Right kidney (tissue), 1 donor: Measurements from ENCODE around the gene LRRC39.

ENCODE experiments used
- DNase-seq: peaks from one replicate; pipeline ENCODE4 v3.0.0-alpha.2; 2016

LRRC39 gene

DNA sequence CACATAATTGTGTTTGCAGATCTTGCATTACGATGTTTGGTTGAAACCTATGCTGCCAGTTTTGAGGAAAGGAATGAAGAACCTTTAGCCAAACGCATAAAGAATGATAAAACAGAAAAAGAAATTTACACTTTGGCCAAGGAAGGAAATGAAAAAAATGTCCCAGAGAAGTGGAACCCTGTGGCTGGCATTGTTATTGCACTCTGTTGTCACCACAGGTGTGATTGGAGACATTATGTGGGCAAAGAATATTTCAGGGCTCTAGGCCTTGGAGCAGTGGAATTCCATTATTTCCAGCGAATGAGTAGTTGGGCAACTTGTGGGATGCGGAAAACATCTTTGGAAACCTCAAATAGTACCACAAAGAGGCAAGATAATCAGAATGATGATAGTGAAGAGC is 30.2 kb downstream of the LRRC39 start:
- DNase-seq, result no peak

DNA sequence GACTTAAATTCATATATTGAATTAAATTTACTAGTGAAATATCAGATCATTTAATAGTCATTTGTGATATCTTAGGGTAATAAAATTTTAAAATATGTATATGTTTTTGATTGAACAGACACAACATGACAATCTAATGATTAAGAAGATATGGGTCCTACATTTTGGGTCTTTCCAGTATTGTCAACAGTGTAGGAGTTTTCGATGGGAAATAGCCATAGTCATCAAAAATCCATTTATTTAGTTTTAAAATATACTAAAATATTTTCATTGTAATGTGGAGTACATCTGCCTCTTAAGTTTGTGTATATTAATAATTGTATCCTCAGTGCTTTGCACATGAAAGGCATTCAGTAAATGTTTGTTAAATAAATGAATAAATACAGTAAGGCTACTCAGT is 31.1 kb downstream of the LRRC39 start:
- DNase-seq, result no peak

DNA sequence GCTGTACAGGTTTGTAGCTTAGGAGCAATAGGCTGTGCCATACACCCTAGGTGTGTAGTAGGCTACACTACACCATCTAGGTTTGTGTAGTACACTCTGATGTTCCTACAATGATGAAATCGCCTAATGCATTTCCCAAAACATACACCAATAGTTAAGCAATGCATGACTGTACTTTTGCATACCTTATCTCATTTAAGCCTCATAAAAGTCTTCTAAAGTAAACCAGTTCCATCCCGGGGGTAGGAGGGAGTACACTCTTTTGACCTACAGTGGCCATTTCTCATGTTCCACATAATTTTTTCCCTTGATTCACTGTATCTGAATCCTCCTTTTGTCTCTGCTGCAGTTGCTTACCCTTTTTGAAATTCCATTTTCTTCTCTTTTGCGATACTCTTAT is 32.9 kb downstream of the LRRC39 start:
- no peak for DNase-seq

DNA sequence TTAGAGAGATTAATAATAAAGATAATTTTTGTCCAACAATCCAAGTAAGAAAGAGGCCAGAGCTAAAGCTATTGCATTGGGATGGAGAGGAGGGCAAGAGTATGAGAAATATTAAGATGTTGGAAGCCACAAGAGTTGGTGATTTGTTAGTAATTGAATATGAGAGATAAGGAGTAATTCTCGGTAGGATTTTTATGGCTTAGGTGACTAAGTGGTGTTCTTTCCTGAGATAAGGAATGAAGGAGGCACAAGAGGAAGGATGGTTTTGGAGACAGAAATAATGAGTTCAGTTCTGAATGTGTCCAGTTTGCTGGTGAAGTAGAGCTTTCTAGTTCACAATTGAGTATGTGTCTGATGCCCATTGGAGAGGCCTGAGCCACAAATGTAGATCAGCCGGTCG is 35.7 kb downstream of the LRRC39 start:
- DNase-seq, result no peak

DNA sequence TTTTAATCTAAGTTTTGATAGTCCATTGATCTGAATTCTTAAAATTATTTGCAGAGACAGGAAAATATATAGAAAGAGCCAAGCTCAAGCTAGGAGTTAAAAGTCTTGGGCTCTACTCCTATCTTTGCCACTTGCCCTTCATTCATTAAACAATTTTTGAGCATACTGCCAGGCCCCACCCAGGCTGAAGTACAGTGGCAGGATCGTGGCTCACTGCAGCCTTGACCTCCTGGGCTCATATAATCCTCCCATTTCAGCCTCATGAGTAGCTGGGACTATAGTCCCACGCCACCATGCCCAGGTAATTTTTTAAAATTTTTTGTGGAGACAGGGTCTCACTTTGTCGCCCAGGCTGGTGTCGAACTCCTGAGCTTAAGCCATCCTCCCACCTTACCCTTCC is 36.9 kb downstream of the LRRC39 start:
- DNase-seq, result no peak

DNA sequence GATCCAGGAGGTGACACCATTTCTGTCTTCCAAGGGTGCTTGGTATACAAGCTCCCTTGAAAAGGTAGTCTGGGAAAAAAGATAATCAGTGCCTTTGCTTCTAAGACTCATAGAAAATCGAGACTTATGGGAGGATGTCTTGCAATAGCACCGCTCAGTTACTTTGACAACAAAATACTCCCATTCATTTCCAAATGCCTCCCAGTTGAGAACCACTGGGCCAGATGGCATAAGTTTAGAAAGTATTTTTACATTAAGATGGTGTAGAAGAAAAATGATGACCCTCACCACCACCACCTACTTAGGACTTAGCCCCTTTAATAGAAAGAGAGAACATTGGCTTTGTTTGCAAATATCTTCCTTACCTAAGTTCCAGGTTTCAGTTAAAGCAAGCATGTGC is 40.5 kb downstream of the LRRC39 start:
- DNase-seq, result no peak

DNA sequence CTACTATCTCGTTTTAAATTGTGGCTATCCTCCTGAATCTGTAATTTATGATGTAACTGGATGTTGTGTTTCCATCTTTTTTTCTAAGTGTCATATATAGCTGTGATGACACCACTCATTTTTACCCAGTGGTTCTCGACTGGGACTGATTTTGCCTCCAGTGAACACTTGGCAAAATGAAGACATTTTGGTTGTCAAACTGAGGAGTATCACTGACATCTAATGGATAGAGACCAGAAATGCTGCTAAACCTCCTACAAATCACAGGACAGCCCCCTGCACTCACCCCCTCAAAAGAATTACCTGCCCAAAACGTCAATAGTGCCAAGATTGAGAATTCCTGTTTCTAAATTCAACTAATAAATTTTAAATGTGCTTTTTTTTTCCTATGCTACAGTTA is 43.2 kb downstream of the LRRC39 start:
- DNase-seq, result no peak

DNA sequence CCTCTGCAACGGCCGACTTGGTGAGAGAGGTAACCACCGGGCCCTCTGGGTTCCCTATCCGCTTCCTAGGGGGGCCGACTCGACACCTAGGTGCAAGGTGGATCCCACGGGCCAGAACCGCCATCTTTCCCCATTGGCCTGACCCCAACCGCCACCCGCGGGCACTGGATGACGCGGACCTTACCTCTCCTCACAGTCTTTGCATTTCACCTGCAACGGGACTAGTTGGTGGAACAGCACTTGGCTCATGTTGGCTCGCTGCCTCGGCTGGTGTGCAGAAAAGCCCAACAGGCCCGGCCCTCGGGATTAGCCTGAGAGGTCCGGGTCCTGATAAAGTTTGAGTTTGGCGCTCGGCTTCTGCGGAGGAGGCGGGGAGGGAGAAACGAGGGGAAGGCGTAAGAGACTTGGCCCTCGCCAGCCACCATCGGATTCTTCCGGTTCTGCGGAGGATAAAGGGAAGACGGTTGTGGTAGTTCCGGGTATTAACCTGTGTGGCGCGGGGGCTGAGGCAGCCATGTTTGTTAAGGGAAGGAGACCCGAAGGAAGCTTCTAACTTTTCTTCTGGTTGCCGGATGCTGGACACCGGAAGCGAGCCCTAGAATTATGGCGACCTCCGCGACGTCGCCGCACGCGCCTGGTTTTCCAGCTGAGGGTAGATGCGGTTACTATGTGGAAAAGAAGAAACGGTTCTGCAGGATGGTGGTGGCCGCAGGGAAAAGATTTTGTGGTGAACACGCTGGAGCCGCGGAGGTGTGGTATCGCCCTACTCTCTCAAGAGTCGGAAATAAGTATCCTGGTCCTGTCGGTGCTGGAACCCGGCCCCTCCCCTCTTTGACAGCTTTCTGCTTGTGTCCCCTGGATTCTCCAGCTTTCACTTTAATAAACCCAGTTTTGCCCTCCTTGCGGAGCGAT is 45.2 kb downstream of the LRRC39 start, which contains the start of the genes SASS6 and TRMT13:
TSS of gene SASS6 (minus strand) at position 365 of the 912 bp plus-strand sequence. CDS start at position 249, 116 bp downstream.
TSS of gene TRMT13 (plus strand) at position 598 of the 912 bp plus-strand sequence. CDS start at position 604, 6 bp downstream.
- DNase-seq, result peak; percentile 89

DNA sequence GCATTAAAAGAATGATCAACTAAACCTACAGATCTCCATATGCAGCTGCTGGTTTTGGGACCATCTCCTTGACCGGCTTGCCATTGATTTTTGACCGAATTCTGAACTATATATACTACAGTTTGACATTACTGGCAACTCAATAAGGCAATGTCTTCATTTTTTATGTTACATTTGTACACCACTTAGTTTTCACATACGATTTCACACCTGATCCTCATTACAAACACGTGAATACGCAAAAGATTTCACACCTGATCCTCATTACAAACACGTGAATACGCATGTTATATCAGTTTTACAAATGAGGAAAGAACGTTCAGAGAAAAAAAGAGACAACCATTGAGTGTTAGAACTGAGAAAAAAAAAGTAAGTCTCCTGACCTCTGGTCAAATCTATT is 46.4 kb downstream of the LRRC39 start:
- DNase-seq, result no peak

DNA sequence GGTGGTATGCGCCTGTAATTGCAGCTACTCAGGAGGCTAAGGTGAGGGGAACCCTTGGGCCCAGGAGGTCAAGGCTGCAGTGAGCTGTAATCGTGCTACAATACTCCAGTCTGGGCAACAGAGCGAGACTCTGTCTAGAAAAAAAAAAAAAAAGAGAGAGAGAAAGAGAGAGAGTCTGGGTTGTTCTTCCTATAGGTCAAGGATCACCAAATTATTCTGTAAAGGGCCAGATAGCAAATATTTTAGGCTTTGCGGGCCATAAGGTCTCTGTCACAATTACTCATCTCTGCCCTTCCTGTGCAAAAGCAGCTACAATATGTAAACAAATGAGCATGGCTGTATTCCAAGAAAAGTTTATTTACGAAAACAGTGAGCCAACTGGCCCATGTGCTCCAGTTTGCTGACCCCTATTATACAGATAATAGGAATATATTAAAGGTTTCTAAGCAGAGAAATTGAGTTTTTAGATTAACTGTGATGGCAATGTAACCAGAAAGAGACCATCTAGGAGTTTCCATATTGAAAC is 47.4 kb downstream of the LRRC39 start:
- DNase-seq, result no peak

DNA sequence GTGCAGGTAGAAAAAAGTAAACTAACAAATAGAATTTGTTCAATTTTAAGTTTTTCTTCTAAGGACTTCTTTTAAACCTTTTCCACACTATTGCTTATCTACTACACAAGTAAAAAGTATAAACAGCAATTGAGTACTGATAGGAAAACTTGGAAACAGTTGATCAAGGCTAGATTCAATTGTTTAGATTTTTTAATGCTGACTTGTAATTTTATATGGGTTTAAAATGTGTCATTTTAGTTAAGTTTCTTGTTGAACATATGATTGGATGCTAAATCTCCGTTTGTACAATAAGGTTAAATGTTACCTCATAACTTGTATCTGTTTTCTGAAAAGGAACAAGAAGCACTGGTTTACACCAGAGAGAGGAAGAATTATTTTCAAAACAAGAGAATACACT is 50.8 kb downstream of the LRRC39 start:
- DNase-seq, result no peak

DNA sequence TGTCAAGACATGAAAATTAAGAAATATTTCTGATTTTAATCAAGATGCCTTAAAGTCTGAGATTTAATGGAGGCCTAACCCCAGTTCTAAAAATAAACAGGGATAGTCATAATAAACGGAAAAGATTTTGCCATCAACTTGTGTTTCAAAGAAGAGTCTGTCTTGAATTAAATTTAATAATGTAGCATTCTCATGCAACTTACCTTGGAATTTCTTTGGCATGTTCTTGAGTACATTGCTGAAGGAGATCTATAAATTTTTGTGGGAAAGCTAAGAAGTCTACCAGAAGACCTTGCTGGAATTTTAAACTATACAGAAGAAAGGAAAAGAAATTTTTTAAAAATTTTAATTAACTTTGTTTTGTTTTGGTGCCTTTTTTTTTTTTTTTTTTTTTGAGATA is 55.9 kb downstream of the LRRC39 start:
- DNase-seq, result no peak

DNA sequence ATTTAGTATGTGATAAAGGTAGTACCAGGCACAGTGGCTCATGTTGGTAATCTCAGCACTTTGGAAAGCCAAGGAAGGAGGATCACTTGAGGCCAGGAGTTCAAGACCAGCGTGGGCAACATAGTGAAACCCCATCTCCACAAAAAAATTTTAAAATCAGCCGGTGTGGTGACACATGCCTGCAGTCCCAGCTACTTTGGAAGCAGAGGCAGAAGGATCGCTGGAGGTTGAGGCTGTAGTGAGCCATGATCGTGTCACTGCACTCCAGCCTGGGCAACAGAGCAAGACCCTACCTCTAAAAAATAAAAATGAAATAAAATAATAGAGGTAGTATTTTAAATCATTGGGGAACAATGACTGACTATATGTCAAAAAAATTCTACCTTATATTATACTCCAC is 62.5 kb downstream of the LRRC39 start:
- DNase-seq, result no peak

DNA sequence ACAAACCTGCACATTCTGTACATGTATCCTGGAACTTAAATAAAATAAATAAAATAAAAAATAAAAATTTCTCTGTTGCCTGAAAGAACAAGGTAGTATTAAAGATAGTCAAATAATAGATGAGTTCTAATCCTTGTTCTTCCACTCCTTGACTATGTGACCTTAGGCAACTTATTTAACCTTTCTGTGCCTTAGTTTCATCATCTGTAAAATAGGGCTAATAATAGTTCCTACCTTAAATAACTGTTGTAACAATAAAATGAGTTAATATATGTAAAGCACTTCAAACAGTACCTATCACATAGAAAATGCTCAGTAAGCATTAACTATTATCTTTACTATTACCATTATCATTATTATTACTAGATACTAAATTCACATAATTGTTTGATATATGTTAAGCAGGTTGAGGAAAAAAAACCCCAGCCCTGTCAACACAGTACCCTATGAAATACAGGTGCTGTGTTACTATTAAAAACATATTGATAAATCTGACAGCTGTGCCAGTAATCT is 68.4 kb downstream of the LRRC39 start:
- DNase-seq, result no peak

DNA sequence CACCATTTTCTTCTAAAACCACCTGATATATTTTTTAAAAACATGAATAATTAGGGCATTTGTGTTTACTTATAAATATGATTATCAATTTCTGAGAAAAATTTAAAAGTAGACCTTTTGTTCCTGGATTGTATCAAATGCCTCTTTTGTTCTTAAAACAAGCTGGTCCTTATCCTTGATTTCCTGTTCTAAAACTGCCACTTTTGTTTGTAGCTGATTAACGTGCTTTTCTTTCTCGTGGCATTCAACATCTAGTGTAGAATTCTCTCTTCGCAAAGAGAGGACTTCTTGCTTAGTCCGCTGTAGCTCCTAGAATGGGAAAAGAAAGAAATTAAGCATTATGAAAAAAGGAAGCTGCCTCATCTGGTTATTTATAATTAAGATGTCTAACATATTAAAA is 70.4 kb downstream of the LRRC39 start:
- no peak for DNase-seq

DNA sequence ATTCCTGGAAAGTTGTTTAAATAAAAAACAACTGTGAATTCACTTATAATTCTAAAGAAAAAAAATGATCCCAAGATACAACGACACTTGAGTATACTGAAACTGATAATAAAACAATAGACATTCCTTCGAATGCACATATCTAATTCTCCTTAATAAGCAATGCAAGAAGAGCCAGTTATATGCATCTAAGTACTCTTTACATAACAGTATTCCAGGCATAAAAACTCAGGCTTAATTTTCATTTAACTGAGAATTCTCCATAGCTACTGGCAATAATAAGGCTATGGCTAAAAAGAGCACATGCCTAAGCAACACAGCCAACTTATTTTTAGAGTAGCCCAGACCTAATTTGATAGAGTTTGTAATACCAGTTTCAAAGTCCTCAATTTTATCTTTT is 76.5 kb downstream of the LRRC39 start:
- DNase-seq, result no peak

DNA sequence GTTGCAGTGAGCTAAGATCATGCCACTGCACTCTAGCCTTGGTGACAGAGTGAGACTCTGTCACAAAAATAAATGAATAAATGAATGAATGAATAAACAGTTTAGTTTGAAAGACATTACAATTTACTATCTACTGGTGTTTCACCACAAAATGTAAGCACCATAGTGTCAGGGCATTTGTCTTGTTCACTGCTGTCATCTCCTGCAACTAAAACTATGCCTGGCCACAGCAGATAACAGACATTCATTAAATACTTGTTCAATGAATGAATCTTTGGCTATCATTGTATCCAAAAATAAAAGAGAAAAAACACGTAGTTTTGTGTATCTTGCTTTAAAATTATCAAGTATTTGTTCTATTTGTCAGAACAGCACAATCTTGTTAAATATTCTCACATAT is 77.9 kb downstream of the LRRC39 start:
- DNase-seq, result no peak
